ENCODE results near the gene ACTN1.
"Not testable (repeated sequence)": the region's sequence is repeated elsewhere in the genome, so short reads cannot be mapped to it uniquely, and the experiment has no call there.

The ACTN1 gene

GRCh38 chr14:68979021-68979721 lies at the start of gene ACTN1:
Gene ACTN1, minus strand, starts transcription at chr14:68979302. Its CDS starts 246 bp downstream, at chr14:68979056.
- DNase-seq: peak; percentile 77

GRCh38 chr14:69027242-69027913 lies 48.3 kb upstream of the ACTN1 start:
- no peak for DNase-seq

GRCh38 chr14:69023035-69023434 lies 43.9 kb upstream of the ACTN1 start:
- DNase-seq: no peak

GRCh38 chr14:69022093-69022492 lies 43.0 kb upstream of the ACTN1 start:
- DNase-seq: not testable (repeated sequence)

- DNase-seq: no peak
Observed at GRCh38 chr14:69017706-69018105, 38.6 kb upstream of the ACTN1 start.

- DNase-seq: no peak
Observed at GRCh38 chr14:69014829-69015259, 35.7 kb upstream of the ACTN1 start.

GRCh38 chr14:69013943-69014782 lies 35.1 kb upstream of the ACTN1 start:
- no peak for DNase-seq

- no peak for DNase-seq
Observed at GRCh38 chr14:69012256-69012953, 33.3 kb upstream of the ACTN1 start.

- DNase-seq: peak; percentile 61
Observed at GRCh38 chr14:69010648-69011047, 31.5 kb upstream of the ACTN1 start.

GRCh38 chr14:69008421-69008884 lies 29.4 kb upstream of the ACTN1 start:
- DNase-seq: no peak

GRCh38 chr14:69006346-69006745 lies 27.2 kb upstream of the ACTN1 start:
- no peak for DNase-seq

GRCh38 chr14:69005432-69006148 lies 26.5 kb upstream of the ACTN1 start:
- DNase-seq: no peak

GRCh38 chr14:69004731-69005431 lies 25.8 kb upstream of the ACTN1 start:
- no peak for DNase-seq

GRCh38 chr14:69003626-69004025 lies 24.5 kb upstream of the ACTN1 start:
- DNase-seq: no peak

- peak; percentile 37 for DNase-seq
Observed at GRCh38 chr14:69002069-69002468, 23.0 kb upstream of the ACTN1 start.

GRCh38 chr14:69001375-69001774 lies 22.3 kb upstream of the ACTN1 start:
- DNase-seq: no peak

GRCh38 chr14:68998062-68998461 lies 19.0 kb upstream of the ACTN1 start:
- DNase-seq: no peak

- DNase-seq: no peak
Observed at GRCh38 chr14:68995731-68996130, 16.6 kb upstream of the ACTN1 start.

- no peak for DNase-seq
Observed at GRCh38 chr14:68994056-68994455, 15.0 kb upstream of the ACTN1 start.

- DNase-seq: no peak
Observed at GRCh38 chr14:68987653-68988036, 8.5 kb upstream of the ACTN1 start.

GRCh38 chr14:68986926-68987652 lies 8.0 kb upstream of the ACTN1 start:
- DNase-seq: no peak
